Activated CD4-positive, alpha-beta memory T cell treated with anti-CD3 and anti-CD28 coated beads for 36 hours (primary cell): Measurements from ENCODE around the gene CD40. TPM values are rescaled to one million over a fixed set of nuclear protein-coding genes. Genes with fewer than 3 reads are reported as not detected.

ENCODE experiments used
- CTCF ChIA-PET: fragments of 350-600 bp; sonication (Branson Sonifier 250); formaldehyde crosslinking; loops from one replicate; lab custom pipeline; 2021; ENCODE audit warnings: antibody characterized with exemption, inconsistent platforms; lab: Charles Lee
- POLR2A ChIA-PET: fragments of 350-600 bp; sonication (Branson Sonifier 250); formaldehyde crosslinking; loops from one replicate; lab custom pipeline; 2021; ENCODE audit warnings: antibody characterized with exemption; lab: Charles Lee
- DNase-seq: peaks from one replicate; pipeline ENCODE4 v3.0.0-alpha.2; 2020
- H3K27ac Mint-ChIP-seq: one replicate; pipeline ENCODE4 v1.8.0; 2021; ENCODE audit warnings: mixed read lengths
- H3K27me3 Mint-ChIP-seq: one replicate; pipeline ENCODE4 v1.8.0; 2021; ENCODE audit warnings: mixed read lengths
- H3K36me3 Mint-ChIP-seq: one replicate; pipeline ENCODE4 v1.8.0; 2021; ENCODE audit warnings: mixed read lengths
- H3K4me1 Mint-ChIP-seq: one replicate; pipeline ENCODE4 v1.8.0; 2021; ENCODE audit warnings: low read depth, mixed read lengths
- H3K4me3 Mint-ChIP-seq: one replicate; pipeline ENCODE4 v1.8.0; 2021; ENCODE audit warnings: mild to moderate bottlenecking, mixed read lengths
- H3K9me3 Mint-ChIP-seq: one replicate; pipeline ENCODE4 v1.8.0; 2021; ENCODE audit warnings: mixed read lengths
- intact Hi-C: fragments of 100-400 bp; cut with micrococcal nuclease; formaldehyde crosslinking; loops from one replicate; pipeline ENCODE4 v1.15.1; 2023
- total RNA-seq, 2 experiments: library from RNA; stranded (reverse); gene quantifications; one replicate each; pipeline ENCODE4 v1.2.3, GENCODE V29; 2021

Gene CD40
- total RNA-seq, 2 experiments from 2014 or later = 3.2 to 4.0 TPM

DNA sequence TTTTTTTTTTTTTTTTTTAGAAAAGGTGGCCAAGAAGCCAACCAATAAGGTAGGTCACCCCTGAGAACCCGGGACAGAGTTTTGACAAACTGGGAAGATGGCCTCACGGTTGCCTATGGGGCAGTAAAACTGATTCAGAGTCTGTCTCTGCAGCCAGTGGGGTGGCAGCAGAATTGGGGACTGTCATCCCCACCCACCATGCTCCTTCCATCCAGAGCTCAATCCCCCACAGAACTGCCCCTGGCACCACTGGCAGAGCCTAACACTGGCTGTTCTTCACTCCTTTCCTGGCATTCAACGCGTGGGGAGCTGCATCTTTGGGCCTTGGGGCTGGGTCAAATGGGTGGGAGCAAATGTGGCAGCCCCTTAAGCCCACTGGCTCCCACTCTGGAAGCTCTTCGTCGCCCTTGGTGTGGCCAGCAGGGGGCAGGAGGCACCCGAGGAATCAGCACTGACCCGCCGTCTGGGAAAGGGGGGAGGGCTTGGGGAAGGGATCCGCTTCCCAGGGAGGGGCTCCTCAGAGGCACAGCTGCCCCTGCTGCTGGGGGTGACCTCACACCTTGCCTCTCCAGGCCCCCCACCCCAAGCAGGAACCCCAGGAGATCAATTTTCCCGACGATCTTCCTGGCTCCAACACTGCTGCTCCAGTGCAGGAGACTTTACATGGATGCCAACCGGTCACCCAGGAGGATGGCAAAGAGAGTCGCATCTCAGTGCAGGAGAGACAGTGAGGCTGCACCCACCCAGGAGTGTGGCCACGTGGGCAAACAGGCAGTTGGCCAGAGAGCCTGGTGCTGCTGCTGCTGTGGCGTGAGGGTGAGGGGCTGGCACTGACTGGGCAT lies 10.4 kb downstream of the CD40 start:
- no peak for DNase-seq
- Mint-ChIP-seq H3K27ac (no peak overlapping the region), H3K27me3 (peaks cover 27% of the 10 kb centered on the region), H3K4me1 (no peaks in the 10 kb centered on the region), H3K4me3 (no peak overlapping the region), H3K36me3 (no peaks in the 10 kb centered on the region), H3K9me3 (no peaks in the 10 kb centered on the region)
- intact Hi-C loops = no loop called here
- ChIA-PET POLR2A (no interaction called here), CTCF (interaction anchor here (0.7 to 1.7 kb wide), 8 partner anchors 8 to 357 kb away, joined by 3 to 15 read pairs (median 3); partner anchors contain the start of gene CD40)

DNA sequence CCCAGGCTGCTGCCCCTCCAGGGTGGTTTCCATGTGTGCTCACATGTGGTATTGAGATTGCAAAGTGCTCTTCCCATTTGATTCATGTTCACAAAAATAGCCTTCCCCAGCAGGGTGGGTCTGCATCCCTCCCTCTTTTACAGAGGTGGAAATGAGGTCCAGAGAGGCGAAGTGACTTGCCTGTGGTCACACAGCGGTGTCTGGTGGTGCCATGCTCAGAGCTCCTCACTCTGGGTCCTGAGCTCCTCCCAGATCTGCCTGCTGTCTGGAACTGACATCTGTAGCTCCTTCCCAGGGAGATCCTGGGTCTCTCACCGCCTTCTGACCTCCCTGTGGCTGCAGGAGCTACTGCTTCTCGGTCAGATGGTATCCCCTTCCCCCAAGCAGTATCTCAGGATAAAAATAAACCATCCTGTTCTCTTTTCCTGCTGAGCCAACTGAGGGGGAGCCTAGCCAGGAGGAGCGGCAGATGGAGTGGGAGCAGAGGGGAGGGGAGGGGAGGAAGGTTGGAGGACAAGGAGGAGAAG lies 11.9 kb downstream of the CD40 start:
- Mint-ChIP-seq H3K9me3 (no peaks in the 10 kb centered on the region), H3K4me1 (no peaks in the 10 kb centered on the region), H3K27me3 (peaks cover 27% of the 10 kb centered on the region), H3K27ac (no peak overlapping the region), H3K36me3 (no peaks in the 10 kb centered on the region), H3K4me3 (no peak overlapping the region)
- intact Hi-C loops = loop anchor here (5.0 kb wide), 1 partner anchor 217 kb away; no protein-coding TSS in a partner anchor
- POLR2A ChIA-PET = no interaction called here
- CTCF ChIA-PET = interaction anchor here (0.7 to 1.3 kb wide), 5 partner anchors 22 to 116 kb away, joined by 3 to 5 read pairs (median 3); no protein-coding TSS in a partner anchor
- no peak for DNase-seq

DNA sequence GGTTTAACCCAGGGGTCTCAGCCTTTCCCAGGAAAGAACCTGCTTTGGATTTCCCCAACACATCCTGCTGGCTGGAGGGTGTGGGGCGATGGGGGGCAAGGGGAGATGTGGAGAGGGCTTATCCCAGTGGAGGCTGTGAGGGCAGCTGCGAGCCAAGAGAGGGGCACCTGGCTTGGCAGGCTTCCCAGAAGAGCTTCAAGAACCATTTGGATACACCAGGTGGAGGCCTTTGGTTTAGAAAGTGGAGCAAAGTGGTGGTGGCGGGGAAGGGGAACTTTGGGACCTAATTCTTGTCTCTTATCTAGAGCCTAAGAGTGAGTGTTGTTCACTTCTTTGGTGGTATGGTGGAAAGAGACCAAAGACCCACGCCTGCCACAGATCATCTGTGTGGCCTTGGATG lies 12.4 kb downstream of the CD40 start:
- POLR2A ChIA-PET = no interaction called here
- no peaks in the 10 kb centered on the region for H3K4me1 Mint-ChIP-seq
- no peak overlapping the region for H3K4me3 Mint-ChIP-seq
- H3K36me3 Mint-ChIP-seq = no peaks in the 10 kb centered on the region
- CTCF ChIA-PET = interaction anchor here (1.0 to 3.0 kb wide), 4 partner anchors 10 to 117 kb away, joined by 3 to 9 read pairs (median 4); no protein-coding TSS in a partner anchor
- intact Hi-C loops = loop anchor here (5.0 kb wide), 1 partner anchor 217 kb away; no protein-coding TSS in a partner anchor
- H3K9me3 Mint-ChIP-seq = no peaks in the 10 kb centered on the region
- no peak overlapping the region for H3K27ac Mint-ChIP-seq
- H3K27me3 Mint-ChIP-seq = peaks cover 27% of the 10 kb centered on the region
- DNase-seq = no peak

DNA sequence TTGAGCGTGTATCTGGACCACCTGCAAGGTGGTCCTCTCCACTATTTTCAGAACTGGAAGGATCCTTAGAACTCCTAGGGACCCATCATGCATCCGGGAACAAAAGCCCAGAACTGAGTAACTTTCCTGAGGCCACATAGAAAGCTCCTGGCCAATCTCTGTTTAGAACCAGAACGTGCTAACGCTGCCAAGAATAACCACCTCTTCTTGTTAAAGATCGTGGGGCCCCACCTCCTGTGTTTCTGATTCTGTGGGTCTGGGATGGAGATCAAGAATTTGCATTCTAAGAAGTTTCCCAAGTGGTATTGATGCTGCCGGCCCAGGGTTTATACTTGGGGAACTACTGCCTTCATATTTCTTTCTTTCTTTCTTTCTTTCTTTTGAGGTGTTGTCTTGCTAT lies 13.3 kb downstream of the CD40 start:
- Mint-ChIP-seq H3K27ac (no peak overlapping the region), H3K4me1 (no peaks in the 10 kb centered on the region), H3K36me3 (no peaks in the 10 kb centered on the region), H3K9me3 (no peaks in the 10 kb centered on the region), H3K4me3 (no peak overlapping the region), H3K27me3 (peaks cover 27% of the 10 kb centered on the region)
- intact Hi-C loops = loop anchor here (5.0 kb wide), 1 partner anchor 216 kb away; no protein-coding TSS in a partner anchor
- CTCF ChIA-PET = interaction anchor here (1.1 to 3.0 kb wide), 5 partner anchors 9 to 408 kb away, joined by 3 to 34 read pairs (median 9); no protein-coding TSS in a partner anchor
- DNase-seq = no peak
- POLR2A ChIA-PET = no interaction called here

DNA sequence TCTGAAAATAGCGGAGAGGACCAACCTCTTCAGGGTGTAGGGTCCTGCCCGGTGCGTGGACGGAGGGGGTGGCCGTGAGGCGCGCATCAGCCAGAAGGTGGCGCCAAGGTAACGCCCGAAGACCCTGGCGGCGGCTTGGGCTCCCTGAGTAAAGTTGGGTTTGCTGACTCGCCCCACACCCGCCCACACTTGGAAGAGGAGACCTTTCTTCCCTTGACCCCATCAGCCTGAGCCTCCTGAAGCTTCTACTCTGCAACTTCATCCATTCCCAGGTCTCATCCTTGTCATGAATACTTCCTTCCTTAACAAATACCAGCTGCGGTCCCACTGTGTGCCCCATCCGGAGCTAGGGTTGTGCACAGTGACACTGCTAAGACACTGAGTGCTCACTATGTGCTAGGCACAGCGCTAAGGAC lies 14.6 kb downstream of the CD40 start:
- intact Hi-C loops = loop anchor here (5.0 kb wide), 1 partner anchor 215 kb away; no protein-coding TSS in a partner anchor
- ChIA-PET CTCF (interaction anchor here (0.7 to 3.0 kb wide), 16 partner anchors 8 to 407 kb away, joined by 3 to 34 read pairs (median 4); no protein-coding TSS in a partner anchor), POLR2A (no interaction called here)
- no peaks in the 10 kb centered on the region for H3K36me3 Mint-ChIP-seq
- no peak overlapping the region for H3K27ac Mint-ChIP-seq
- H3K4me3 Mint-ChIP-seq = no peak overlapping the region
- H3K4me1 Mint-ChIP-seq = no peaks in the 10 kb centered on the region
- H3K9me3 Mint-ChIP-seq = no peaks in the 10 kb centered on the region
- DNase-seq = peak; percentile 73
- peaks cover 25% of the 10 kb centered on the region for H3K27me3 Mint-ChIP-seq

DNA sequence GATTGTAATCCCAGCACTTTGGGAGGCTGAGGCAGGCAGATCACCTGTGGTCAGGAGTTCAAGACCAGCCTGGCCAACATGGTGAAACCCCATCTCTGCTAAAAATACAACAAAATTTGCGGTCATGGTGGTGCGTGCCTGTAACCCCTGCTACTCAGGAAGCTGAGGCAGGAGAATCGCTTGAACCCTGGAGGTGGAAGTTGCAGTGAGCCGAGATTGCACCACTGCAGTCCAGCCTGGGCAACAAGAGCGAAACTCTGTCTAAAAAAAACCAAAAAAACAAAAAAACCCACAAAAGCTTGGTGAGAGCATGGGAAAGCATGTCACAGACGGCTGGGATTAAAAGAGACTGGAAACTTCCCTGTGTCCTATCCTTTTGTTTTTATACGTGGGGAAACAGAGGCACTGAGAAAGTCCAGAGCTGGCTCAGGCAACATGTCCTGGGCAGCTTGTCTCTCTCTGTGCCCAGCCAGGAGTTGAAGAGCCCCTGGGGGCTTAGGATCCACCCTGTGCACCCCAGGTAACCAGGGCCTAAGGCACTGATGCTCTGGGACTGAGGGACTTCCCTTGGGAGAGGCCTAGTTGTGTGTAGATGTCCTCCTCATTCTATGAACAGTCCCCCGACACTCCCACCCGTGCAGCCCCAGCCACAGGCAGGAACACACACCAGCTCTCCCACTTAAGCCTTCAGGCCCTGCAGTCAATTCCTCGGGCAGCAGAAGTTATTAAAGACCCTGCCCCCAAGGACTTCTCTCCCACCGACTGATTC lies 16.0 kb downstream of the CD40 start:
- H3K36me3 Mint-ChIP-seq = no peaks in the 10 kb centered on the region
- no peaks in the 10 kb centered on the region for H3K9me3 Mint-ChIP-seq
- no peaks in the 10 kb centered on the region for H3K4me1 Mint-ChIP-seq
- POLR2A ChIA-PET = no interaction called here
- no peak for DNase-seq
- no peak overlapping the region for H3K27ac Mint-ChIP-seq
- H3K4me3 Mint-ChIP-seq = no peak overlapping the region
- CTCF ChIA-PET = interaction anchor here (0.7 to 1.6 kb wide), 5 partner anchors 11 to 353 kb away, joined by 3 to 7 read pairs (median 4); no protein-coding TSS in a partner anchor
- intact Hi-C loops = loop anchor here (5.0 kb wide), 1 partner anchor 213 kb away; no protein-coding TSS in a partner anchor
- H3K27me3 Mint-ChIP-seq = peaks cover 24% of the 10 kb centered on the region

DNA sequence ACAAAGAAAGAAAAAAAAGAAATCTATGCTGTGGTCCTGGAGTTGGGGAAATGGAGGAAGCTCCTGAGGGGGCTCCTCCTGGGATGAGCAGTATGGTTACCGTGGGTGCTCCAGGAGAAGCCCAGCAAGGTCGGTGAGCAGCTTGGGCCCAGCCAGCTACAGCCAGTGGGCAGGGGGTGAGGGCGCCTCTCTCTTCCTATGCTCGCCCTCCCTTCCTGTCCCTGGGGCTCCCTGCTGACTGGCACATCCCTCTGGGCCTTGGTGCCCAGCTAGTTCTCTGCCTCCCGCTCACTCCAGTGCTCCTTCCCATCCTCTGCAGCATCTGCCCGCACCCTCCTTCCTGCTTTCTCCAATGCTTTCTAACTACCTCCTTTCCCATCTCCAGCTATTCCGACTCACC lies 16.6 kb downstream of the CD40 start:
- H3K4me3 Mint-ChIP-seq = no peak overlapping the region
- ChIA-PET POLR2A (no interaction called here), CTCF (interaction anchor here (0.7 to 1.6 kb wide), 5 partner anchors 12 to 352 kb away, joined by 3 to 7 read pairs (median 3); no protein-coding TSS in a partner anchor)
- H3K4me1 Mint-ChIP-seq = no peaks in the 10 kb centered on the region
- no peaks in the 10 kb centered on the region for H3K36me3 Mint-ChIP-seq
- H3K27ac Mint-ChIP-seq = no peak overlapping the region
- no peak for DNase-seq
- no peaks in the 10 kb centered on the region for H3K9me3 Mint-ChIP-seq
- intact Hi-C loops = loop anchor here (5.0 kb wide), 1 partner anchor 213 kb away; no protein-coding TSS in a partner anchor
- peaks cover 28% of the 10 kb centered on the region for H3K27me3 Mint-ChIP-seq

DNA sequence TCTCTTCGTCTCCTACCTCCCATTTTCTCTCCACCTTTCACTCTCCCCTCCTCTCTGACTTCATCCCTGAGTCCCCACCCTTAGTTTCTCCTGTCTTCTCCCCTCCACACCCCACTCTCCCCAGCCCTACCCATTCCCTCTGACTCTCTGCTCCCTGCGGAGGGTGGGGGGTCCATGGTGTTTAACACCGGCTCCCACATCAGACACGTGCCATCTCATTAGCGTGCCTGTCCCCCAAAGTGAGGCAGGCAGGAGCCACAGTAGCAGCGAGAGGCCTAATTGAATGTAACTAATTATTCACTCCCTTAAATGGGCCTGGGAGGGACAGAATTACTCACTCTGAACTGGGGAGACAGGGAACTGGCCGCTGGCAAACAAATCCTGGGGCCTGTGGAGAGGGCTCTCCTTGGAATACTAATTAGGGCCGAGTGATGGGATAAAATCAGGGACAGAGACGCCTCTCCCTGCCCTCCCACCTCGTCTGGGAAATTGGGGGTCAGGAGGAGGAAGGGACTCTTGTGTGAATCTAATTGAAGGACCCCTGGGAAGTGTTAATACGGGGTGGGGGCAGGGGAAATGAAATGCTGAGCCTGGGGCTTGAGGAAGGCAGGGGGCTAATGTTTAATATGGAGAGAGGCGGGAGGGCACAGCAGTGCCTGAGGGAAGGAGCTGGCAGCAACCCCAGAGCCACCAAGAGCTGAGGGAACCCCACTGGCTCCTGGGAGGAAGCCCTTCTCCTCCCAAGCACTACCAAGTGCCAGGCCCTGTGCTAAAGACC lies 17.9 kb downstream of the CD40 start:
- DNase-seq = no peak
- H3K4me3 Mint-ChIP-seq = no peak overlapping the region
- intact Hi-C loops = no loop called here
- POLR2A ChIA-PET = no interaction called here
- H3K36me3 Mint-ChIP-seq = no peaks in the 10 kb centered on the region
- H3K9me3 Mint-ChIP-seq = no peaks in the 10 kb centered on the region
- CTCF ChIA-PET = interaction anchor here (1.1 kb wide), 1 partner anchor 8 kb away, joined by 3 read pairs; no protein-coding TSS in a partner anchor
- H3K27ac Mint-ChIP-seq = no peak overlapping the region
- peaks cover 25% of the 10 kb centered on the region for H3K27me3 Mint-ChIP-seq
- no peaks in the 10 kb centered on the region for H3K4me1 Mint-ChIP-seq

DNA sequence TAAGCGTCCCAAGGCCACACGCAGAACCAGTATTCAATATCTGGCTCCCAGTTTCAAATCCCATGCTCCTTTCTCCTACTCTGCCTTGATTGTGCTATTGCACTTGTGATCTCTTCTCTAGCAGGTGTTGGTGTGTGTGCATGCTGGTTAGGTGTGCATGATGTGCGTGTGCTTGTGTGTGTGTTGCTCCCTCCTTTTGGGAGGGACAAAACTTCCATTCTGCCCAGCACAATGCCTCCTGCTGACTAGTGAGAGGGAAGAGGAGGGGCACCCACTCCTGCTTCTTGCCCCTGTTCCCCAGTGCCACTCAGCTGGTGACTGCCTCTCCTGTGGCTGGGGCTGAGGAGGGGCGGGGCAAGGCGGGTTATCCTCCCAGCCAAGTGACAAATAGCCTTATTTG lies 19.7 kb downstream of the CD40 start:
- no peak overlapping the region for H3K4me3 Mint-ChIP-seq
- no peak for DNase-seq
- H3K27ac Mint-ChIP-seq = no peak overlapping the region
- intact Hi-C loops = no loop called here
- no peaks in the 10 kb centered on the region for H3K36me3 Mint-ChIP-seq
- ChIA-PET CTCF (no interaction called here), POLR2A (no interaction called here)
- H3K27me3 Mint-ChIP-seq = peaks cover 24% of the 10 kb centered on the region
- H3K9me3 Mint-ChIP-seq = no peaks in the 10 kb centered on the region
- H3K4me1 Mint-ChIP-seq = no peaks in the 10 kb centered on the region

DNA sequence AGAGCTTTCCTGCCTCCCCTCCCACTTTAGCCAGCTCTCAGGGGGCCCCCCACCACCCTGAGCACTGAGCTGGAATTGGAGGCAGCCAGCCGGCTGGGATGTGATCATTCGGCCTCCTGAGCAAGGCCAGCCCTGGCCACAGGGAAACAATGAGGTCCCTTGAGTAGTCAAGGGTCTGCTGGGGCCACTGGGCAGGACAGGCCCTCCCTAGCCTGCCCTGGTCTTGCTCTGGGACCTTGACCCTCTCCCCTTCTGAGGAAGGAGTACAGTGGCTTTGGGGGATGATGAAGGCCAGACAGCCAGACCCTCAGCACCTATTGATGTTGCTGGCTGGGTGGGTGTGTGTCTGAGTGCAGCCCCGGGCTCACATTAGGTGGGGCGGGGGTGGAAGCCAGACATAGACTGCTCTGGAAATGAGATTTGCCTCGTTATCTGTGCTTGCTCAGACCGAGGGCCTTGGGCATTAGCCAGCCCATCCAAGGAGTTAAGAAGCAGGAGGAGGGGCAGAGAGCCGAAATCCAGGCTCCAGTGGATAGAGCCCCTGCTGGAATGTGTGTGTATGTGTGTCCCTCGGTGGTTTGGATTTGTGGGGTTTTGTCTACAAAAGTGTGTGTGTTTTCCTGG lies 21.3 kb downstream of the CD40 start:
- POLR2A ChIA-PET = no interaction called here
- Mint-ChIP-seq H3K36me3 (no peaks in the 10 kb centered on the region), H3K4me3 (no peak overlapping the region), H3K27me3 (peaks cover 21% of the 10 kb centered on the region), H3K27ac (no peak overlapping the region), H3K9me3 (no peaks in the 10 kb centered on the region), H3K4me1 (no peaks in the 10 kb centered on the region)
- DNase-seq = no peak
- CTCF ChIA-PET = no interaction called here
- intact Hi-C loops = no loop called here
